ENCODE measurements around the gene ATP8B3.
A peak's percentile ranks its signal among the peaks of the same experiment; 100 is the strongest.

The ATP8B3 gene

GRCh38 chr19:1752757-1753728 lies 59.0 kb downstream of the ATP8B3 start, which contains the start of gene ONECUT3:
TSS of gene ONECUT3 (plus strand) at chr19:1753506. CDS start at chr19:1753663, 157 bp downstream.
- DNase-seq, result no peak

- no peak for DNase-seq
These were observed 59.9 kb downstream of the ATP8B3 start for GRCh38 chr19:1752009-1752756.

- no peak for DNase-seq
These were observed 60.6 kb downstream of the ATP8B3 start for GRCh38 chr19:1751367-1752008.

- DNase-seq, result no peak
These were observed 61.6 kb downstream of the ATP8B3 start for GRCh38 chr19:1750343-1751021.

- DNase-seq, result no peak
These were observed 62.4 kb downstream of the ATP8B3 start for GRCh38 chr19:1749373-1750342.

GRCh38 chr19:1748873-1749341 lies 63.2 kb downstream of the ATP8B3 start:
- DNase-seq, result no peak

GRCh38 chr19:1748115-1748872 lies 63.8 kb downstream of the ATP8B3 start:
- DNase-seq, result no peak

GRCh38 chr19:1747285-1748114 lies 64.6 kb downstream of the ATP8B3 start:
- DNase-seq, result peak; percentile 11

- DNase-seq, result no peak
These were observed 65.4 kb downstream of the ATP8B3 start for GRCh38 chr19:1746401-1747284.

GRCh38 chr19:1745589-1746031 lies 66.5 kb downstream of the ATP8B3 start:
- DNase-seq, result no peak

- DNase-seq, result no peak
These were observed 67.1 kb downstream of the ATP8B3 start for GRCh38 chr19:1744822-1745563.

- no peak for DNase-seq
These were observed 67.9 kb downstream of the ATP8B3 start for GRCh38 chr19:1744133-1744665.

- DNase-seq, result no peak
These were observed 68.9 kb downstream of the ATP8B3 start for GRCh38 chr19:1742989-1743696.

- no peak for DNase-seq
These were observed 72.0 kb downstream of the ATP8B3 start for GRCh38 chr19:1739960-1740629.

- no peak for DNase-seq
These were observed 75.1 kb downstream of the ATP8B3 start for GRCh38 chr19:1736927-1737326.

GRCh38 chr19:1736280-1736679 lies 75.8 kb downstream of the ATP8B3 start:
- no peak for DNase-seq
